Colonic mucosa (tissue), 4 donors: ENCODE measurements around the gene METTL3. TPM values are rescaled to one million over a fixed set of nuclear protein-coding genes. Genes with fewer than 3 reads are reported as not detected.

ENCODE experiments used
- DNase-seq: peaks from one replicate; pipeline ENCODE4 v3.0.0-alpha.2; 2020
- H3K27ac ChIP-seq: fragments of 200-600 bp; one replicate; pipeline ENCODE4 v1.8.0; 2021
- H3K27me3 ChIP-seq: fragments of 200-600 bp; one replicate; pipeline ENCODE4 v1.8.0; 2021
- H3K36me3 ChIP-seq: fragments of 200-600 bp; one replicate; pipeline ENCODE4 v1.8.0; 2021
- H3K4me1 ChIP-seq: fragments of 200-600 bp; one replicate; pipeline ENCODE4 v1.8.0; 2021; ENCODE audit warnings: mild to moderate bottlenecking
- H3K4me3 ChIP-seq: fragments of 200-600 bp; one replicate; pipeline ENCODE4 v1.8.0; 2021
- H3K9ac ChIP-seq, 2 donors: one replicate each; pipeline ENCODE4 v1.7.0; 2013; ENCODE audit warnings: control low read depth in 2 of 2, low read depth in 2 of 2, low read length in 2 of 2
- H3K9me3 ChIP-seq: fragments of 200-600 bp; one replicate; pipeline ENCODE4 v1.8.0; 2021
- CTCF ChIP-seq: fragments of 200-600 bp; IDR thresholded peaks from one replicate; pipeline ENCODE4 v1.8.0; 2022; ENCODE audit warnings: antibody characterized with exemption, mild to moderate bottlenecking
- intact Hi-C: fragments of 100-400 bp; cut with DNase I; formaldehyde crosslinking; loops from one replicate; pipeline ENCODE4 v1.14.1; 2022
- total RNA-seq, 2 donors: library from RNA; stranded (reverse); fragmentation: NEBNext Ultra II Directional in 1 of 2; extraction: Animal tissue kit (Norgen Biotek cat#: 25700) in 1 of 2; gene quantifications; one replicate each; pipeline ENCODE4 v1.2.1, GENCODE V29; 2021
- donor health status: healthy.
- donor health status: DM: no; HTN: no; CAD: no.
- donor health status: DM: no; HTN: no; CAD: no.

METTL3 gene
- total RNA-seq, 2 donors from 2014 or later, result 26.5 to 50.1 TPM

- Histone ChIP-seq H3K4me1 (no peaks in the 10 kb centered on the region), H3K9ac (no peak overlapping the region), H3K36me3 (peaks cover 15% of the 10 kb centered on the region), H3K27me3 (no peaks in the 10 kb centered on the region), H3K27ac (no peak overlapping the region), H3K4me3 (no peak overlapping the region), H3K9me3 (no peaks in the 10 kb centered on the region)
- TF ChIP-seq CTCF, result no peak
- DNase-seq, result no peak
- intact Hi-C loops, result no loop called here
Observed at GRCh38 chr14:21501568-21501967, 9.6 kb downstream of the METTL3 start.

GRCh38 chr14:21498540-21499526 is 12.3 kb downstream of the METTL3 start:
- no peak overlapping the region for H3K27ac ChIP-seq
- H3K9ac ChIP-seq, result no peak overlapping the region
- H3K9me3 ChIP-seq, result no peaks in the 10 kb centered on the region
- no peaks in the 10 kb centered on the region for H3K27me3 ChIP-seq
- DNase-seq, result no peak
- no peaks in the 10 kb centered on the region for H3K4me1 ChIP-seq
- H3K4me3 ChIP-seq, result no peak overlapping the region
- peaks cover 15% of the 10 kb centered on the region for H3K36me3 ChIP-seq
- intact Hi-C loops, result loop anchor here (5.0 kb wide), 1 partner anchor 58 kb away; no protein-coding TSS in a partner anchor
- peak; percentile 44 for TF ChIP-seq CTCF

GRCh38 chr14:21496453-21496852 is 14.7 kb downstream of the METTL3 start:
- intact Hi-C loops, result loop anchor here (5.0 kb wide), 1 partner anchor 61 kb away; no protein-coding TSS in a partner anchor
- TF ChIP-seq CTCF, result no peak
- H3K9ac ChIP-seq, result no peak overlapping the region
- no peaks in the 10 kb centered on the region for H3K27me3 ChIP-seq
- no peak overlapping the region for H3K27ac ChIP-seq
- no peak for DNase-seq
- H3K4me1 ChIP-seq, result no peaks in the 10 kb centered on the region
- H3K4me3 ChIP-seq, result no peak overlapping the region
- no peaks in the 10 kb centered on the region for H3K9me3 ChIP-seq
- H3K36me3 ChIP-seq, result peaks cover 17% of the 10 kb centered on the region

DNA sequence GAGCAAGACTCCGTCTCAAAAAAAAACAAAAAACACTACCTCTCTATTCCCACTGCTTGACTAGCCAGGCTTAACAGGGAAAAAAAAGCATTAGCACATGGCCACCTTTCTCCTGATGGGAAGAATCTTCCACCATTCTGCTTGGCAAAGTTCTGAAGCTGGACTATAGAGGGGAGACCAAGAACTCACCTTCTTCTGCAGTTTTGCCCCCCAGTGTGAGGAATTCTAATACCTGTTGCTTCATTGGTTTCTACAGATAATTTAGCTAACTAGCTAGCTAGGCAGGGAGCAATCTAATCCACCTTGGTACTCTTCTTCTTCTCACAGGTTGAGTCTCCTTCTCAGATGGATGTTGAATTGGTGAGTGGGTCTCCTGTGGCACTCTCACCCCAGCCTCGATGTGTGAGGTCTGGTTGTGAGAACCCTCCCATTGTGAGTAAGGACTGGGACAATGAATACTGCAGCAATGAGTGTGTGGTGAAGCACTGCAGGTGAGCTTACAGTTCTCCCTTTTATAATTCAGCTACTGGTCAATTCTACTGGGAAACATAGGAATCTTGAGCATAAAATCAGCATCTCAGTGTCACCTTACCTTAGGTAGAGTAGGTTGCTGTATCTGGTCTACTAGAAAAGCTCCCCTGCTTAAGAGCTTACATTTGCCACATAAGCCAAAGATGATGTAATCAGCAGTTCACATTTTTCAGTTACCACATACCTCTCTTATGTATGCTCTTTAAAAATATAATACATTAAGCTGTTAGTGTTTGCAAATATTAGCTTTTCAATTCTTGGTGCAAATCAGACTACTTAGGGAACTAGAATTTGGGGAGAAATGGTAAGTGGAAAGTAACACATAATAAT is 16.0 kb downstream of the METTL3 start:
- TF ChIP-seq CTCF, result no peak
- intact Hi-C loops, result loop anchor here (5.0 kb wide), 1 partner anchor 62 kb away; no protein-coding TSS in a partner anchor

DNA sequence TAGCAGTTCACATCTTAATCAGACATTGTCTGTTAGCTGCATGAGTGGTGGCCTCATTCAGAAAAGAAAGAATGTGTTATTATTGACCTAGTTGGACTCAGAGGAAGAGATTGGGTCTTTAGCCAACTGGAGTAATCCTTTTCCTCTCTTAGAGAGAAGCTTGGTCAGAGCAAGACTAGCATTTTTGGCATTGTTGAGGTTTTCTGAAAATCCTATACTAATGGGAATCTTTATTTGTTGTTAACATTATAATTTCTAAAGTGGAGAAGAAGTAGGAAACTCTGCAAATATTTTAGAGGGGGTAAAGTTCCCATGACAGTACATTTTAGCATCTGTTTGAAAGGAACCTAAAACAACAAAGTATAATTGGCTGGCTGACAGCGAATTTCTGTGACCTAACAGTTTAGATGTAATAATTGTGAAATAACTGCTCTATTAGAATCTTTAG is 24.5 kb downstream of the METTL3 start:
- no peak overlapping the region for H3K9ac ChIP-seq
- H3K27me3 ChIP-seq, result no peaks in the 10 kb centered on the region
- DNase-seq, result no peak
- intact Hi-C loops, result no loop called here
- no peaks in the 10 kb centered on the region for H3K9me3 ChIP-seq
- no peak for TF ChIP-seq CTCF
- H3K36me3 ChIP-seq, result peaks cover 11% of the 10 kb centered on the region
- no peak overlapping the region for H3K27ac ChIP-seq
- H3K4me3 ChIP-seq, result no peak overlapping the region
- H3K4me1 ChIP-seq, result no peaks in the 10 kb centered on the region

More for the DNA sequence above, 16.0 kb downstream of the METTL3 start:
- Histone ChIP-seq H3K9ac (no peak overlapping the region), H3K4me1 (no peaks in the 10 kb centered on the region), H3K9me3 (no peaks in the 10 kb centered on the region), H3K27me3 (no peaks in the 10 kb centered on the region), H3K27ac (no peak overlapping the region), H3K36me3 (peaks cover 18% of the 10 kb centered on the region), H3K4me3 (no peak overlapping the region)
- DNase-seq, result no peak
